Nephron (organoid): Measurements from ENCODE around the gene CREB5.

Experiments used
- H3K27ac Mint-ChIP-seq, 3 experiments: 2 replicates each; pipeline ENCODE4 v1.8.0; 2020; ENCODE audit warnings: mixed read lengths in 3 of 3, mild to moderate bottlenecking in 2 of 3, moderate library complexity in 1 of 3
- H3K27me3 Mint-ChIP-seq: 2 replicates; pipeline ENCODE4 v1.8.0; 2021; ENCODE audit warnings: low read depth, mild to moderate bottlenecking, moderate library complexity, mixed read lengths
- H3K36me3 Mint-ChIP-seq: 2 replicates; pipeline ENCODE4 v1.8.0; 2020; ENCODE audit warnings: low read depth, mixed read lengths
- H3K4me1 Mint-ChIP-seq: 2 replicates; pipeline ENCODE4 v1.8.0; 2020; ENCODE audit warnings: mixed read lengths
- H3K4me3 Mint-ChIP-seq, 3 experiments: 2 replicates each; pipeline ENCODE4 v1.8.0; 2020; ENCODE audit warnings: mild to moderate bottlenecking in 3 of 3, mixed read lengths in 3 of 3, moderate library complexity in 2 of 3
- H3K9me3 Mint-ChIP-seq: 2 replicates; pipeline ENCODE4 v1.8.0; 2020; ENCODE audit warnings: mixed read lengths
- TF ChIP-seq, protein P1 (sequence below), 3 experiments: fragments of 200-600 bp; sonication (generic); IDR thresholded peaks; one replicate each; pipeline ENCODE4 v1.5.0; 2021; ENCODE audit warnings: antibody characterized with exemption in 3 of 3; ENCODE audit not compliant: unreplicated experiment in 3 of 3

Gene CREB5

DNA sequence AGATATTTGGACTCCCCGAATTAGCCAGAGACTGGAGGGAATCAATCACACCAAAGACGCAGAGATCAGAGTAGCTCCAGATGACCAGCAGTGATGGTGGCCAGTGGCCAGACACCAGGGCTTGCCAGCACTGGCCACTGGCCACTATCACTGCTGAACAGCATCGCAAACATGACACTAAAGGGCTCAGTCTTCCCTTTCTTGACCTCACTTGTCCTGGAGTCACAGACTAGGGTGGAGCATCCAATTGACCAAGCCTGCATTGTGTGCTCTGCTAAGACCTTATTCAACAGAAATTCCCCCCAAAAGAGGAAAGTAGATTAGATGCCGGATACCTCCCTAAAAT, 234.7 kb downstream of the CREB5 start:
- Mint-ChIP-seq H3K4me3 (no peak overlapping the region), H3K9me3 (no peaks in the 10 kb centered on the region), H3K4me1 (peaks cover 13% of the 10 kb centered on the region), H3K27me3 (no peaks in the 10 kb centered on the region), H3K27ac (no peak overlapping the region), H3K36me3 (no peaks in the 10 kb centered on the region)
- TF ChIP-seq, protein P1, sequence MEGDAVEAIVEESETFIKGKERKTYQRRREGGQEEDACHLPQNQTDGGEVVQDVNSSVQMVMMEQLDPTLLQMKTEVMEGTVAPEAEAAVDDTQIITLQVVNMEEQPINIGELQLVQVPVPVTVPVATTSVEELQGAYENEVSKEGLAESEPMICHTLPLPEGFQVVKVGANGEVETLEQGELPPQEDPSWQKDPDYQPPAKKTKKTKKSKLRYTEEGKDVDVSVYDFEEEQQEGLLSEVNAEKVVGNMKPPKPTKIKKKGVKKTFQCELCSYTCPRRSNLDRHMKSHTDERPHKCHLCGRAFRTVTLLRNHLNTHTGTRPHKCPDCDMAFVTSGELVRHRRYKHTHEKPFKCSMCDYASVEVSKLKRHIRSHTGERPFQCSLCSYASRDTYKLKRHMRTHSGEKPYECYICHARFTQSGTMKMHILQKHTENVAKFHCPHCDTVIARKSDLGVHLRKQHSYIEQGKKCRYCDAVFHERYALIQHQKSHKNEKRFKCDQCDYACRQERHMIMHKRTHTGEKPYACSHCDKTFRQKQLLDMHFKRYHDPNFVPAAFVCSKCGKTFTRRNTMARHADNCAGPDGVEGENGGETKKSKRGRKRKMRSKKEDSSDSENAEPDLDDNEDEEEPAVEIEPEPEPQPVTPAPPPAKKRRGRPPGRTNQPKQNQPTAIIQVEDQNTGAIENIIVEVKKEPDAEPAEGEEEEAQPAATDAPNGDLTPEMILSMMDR (IDR thresholded peaks at IDR 0.05; ENCODE audit: unreplicated experiment in 3 of 3) = no peak

DNA sequence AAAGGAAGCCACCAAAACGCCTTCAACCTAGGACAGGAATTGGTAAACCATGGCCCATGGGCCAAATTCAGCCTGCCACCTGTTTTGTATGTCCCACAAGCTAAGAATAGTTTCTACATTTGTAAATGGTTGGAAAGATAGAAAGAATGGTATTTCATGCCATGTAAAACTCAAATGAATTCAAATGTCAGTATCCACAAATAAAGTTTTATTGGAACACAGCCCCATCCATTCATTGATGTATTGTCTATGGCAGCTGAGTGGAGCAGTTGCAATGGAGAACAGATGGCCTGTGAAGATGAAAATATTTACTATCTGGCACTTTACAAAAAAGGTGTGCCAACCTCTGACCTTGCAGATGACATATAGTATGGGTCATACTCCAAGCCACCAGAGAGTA, 236.9 kb downstream of the CREB5 start:
- Mint-ChIP-seq H3K27ac (no peak overlapping the region), H3K9me3 (no peaks in the 10 kb centered on the region), H3K27me3 (no peaks in the 10 kb centered on the region), H3K4me1 (peaks cover 4% of the 10 kb centered on the region), H3K36me3 (no peaks in the 10 kb centered on the region), H3K4me3 (no peak overlapping the region)
- TF ChIP-seq, protein P1 (IDR thresholded peaks at IDR 0.05; ENCODE audit: unreplicated experiment in 3 of 3) = no peak

DNA sequence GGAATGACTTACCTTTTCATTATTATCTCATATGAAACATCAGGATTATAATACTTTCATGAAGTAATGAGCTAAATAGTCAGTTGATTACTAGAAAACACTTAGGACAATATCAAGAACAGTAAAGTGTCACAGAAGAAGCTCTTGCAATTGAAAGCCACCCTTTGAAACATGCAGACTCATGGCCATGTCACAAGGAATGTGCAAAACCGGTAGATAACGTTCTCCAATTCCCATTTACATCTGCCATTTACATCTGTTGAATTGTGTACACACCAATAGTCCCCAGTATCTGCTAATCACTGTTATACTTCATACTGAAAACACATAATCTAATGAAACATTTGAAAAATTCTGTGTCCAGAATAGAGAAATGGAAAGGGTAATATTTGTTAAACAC, 237.5 kb downstream of the CREB5 start:
- H3K36me3 Mint-ChIP-seq = no peaks in the 10 kb centered on the region
- peaks cover 7% of the 10 kb centered on the region for H3K4me1 Mint-ChIP-seq

DNA sequence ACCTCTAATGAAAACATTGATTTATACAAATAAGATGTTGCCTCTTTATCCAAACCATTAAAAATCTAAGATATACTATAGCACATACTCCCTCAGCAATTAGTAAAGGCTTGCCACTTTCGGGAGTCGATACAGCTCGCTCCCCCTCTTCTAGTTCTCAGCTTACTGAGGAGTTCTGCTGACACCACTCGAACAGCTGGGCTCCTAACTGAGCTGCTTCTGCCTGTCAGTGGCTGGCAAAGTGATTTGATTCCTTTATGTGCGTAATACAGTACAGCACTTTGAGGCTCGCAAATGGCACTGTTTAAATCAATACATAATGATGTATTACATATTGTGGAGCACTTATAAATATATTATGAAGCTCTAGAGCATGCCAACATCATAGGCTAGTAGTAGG, 241.8 kb downstream of the CREB5 start:
- Mint-ChIP-seq H3K4me1 (peaks cover 15% of the 10 kb centered on the region), H3K9me3 (peaks cover 7% of the 10 kb centered on the region), H3K27ac (no peak overlapping the region), H3K36me3 (peaks cover 3% of the 10 kb centered on the region), H3K27me3 (no peaks in the 10 kb centered on the region), H3K4me3 (peak overlapping the region in 1 of 3 experiments; percentile 7)
- TF ChIP-seq, protein P1 (IDR thresholded peaks at IDR 0.05; ENCODE audit: unreplicated experiment in 3 of 3) = no peak

More for the DNA sequence above, 237.5 kb downstream of the CREB5 start:
- TF ChIP-seq, protein P1 (IDR thresholded peaks at IDR 0.05; ENCODE audit: unreplicated experiment in 3 of 3) = no peak
- Mint-ChIP-seq H3K27me3 (no peaks in the 10 kb centered on the region), H3K9me3 (no peaks in the 10 kb centered on the region), H3K27ac (no peak overlapping the region), H3K4me3 (no peak overlapping the region)

DNA sequence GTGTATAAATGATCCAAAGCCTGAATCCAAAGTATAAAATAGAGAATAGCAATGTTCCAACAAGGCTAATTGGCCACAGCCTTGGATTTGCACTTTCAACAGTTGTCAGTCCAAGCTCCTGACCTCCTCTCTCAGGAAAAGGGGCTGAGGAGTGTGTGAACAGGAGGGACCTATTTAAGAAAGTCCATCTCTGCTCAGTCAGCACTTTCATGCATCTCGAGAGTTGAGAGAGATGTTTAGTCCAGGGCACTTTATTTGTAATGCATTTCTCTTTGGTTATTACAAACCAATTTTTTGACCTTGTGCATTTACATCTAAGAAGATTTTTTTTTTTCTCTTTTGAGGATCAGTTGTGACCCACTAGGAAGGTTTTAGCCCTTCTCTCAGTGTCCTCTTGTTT, 244.2 kb downstream of the CREB5 start:
- Mint-ChIP-seq H3K27me3 (no peaks in the 10 kb centered on the region), H3K27ac (no peak overlapping the region), H3K9me3 (peaks cover 17% of the 10 kb centered on the region), H3K36me3 (peaks cover 14% of the 10 kb centered on the region), H3K4me3 (no peak overlapping the region), H3K4me1 (peaks cover 17% of the 10 kb centered on the region)
- TF ChIP-seq, protein P1 (IDR thresholded peaks at IDR 0.05; ENCODE audit: unreplicated experiment in 3 of 3) = no peak

DNA sequence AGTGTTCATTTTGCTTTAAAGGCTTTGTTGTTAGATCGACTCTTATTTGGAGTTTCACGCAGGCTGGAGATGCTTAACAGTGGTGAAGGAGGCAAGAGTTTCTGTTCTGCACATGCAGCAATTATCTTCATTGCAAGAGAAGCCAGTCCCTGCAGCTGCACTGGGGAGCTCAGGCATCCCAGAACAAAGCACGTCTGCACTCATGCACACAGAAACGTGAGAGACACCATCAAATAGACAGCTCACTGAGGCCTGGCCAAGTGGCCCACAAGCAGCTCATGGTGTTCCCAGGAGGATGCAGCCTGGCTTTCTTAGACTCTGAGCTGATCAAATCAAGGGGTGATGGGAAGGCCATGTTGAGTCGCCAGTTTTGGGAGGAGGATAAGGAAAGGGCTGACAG, 246.1 kb downstream of the CREB5 start:
- Mint-ChIP-seq H3K4me3 (no peak overlapping the region), H3K9me3 (peaks cover 19% of the 10 kb centered on the region), H3K4me1 (peaks cover 21% of the 10 kb centered on the region), H3K27me3 (no peaks in the 10 kb centered on the region), H3K36me3 (peaks cover 15% of the 10 kb centered on the region), H3K27ac (peak overlapping the region in 2 of 3 experiments; percentile 7 to 36)
- TF ChIP-seq, protein P1 (IDR thresholded peaks at IDR 0.05; ENCODE audit: unreplicated experiment in 3 of 3) = no peak
